ENCODE measurements around the gene OR5K1. TPM values are rescaled to one million over a fixed set of nuclear protein-coding genes. Genes with fewer than 3 reads are reported as not detected.

OR5K1 gene
- total RNA-seq, result not detected

DNA sequence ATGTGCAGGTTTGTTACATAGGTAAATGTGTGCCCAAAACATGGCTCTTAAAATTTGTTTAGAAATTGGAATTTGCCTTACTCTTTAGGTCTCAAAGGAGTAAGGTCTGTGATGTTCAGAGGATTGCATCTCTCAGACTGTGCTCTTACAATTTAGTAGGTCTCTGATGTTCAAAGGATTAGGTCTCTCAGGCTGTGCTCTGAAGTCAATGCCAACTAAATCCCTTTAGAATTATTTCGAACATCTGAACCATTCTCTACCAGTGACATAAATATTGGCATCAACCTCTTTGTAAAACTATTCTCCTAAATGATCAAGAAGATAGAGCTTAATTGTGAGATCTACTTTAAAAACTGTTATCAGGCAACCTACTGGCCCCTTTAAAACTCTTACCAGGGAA is at the start of gene OR5K1:
OR5K1 (plus strand) TSS at position 301 of the 400 bp plus-strand sequence. CDS start 6,376 bp downstream, outside the sequence.

DNA sequence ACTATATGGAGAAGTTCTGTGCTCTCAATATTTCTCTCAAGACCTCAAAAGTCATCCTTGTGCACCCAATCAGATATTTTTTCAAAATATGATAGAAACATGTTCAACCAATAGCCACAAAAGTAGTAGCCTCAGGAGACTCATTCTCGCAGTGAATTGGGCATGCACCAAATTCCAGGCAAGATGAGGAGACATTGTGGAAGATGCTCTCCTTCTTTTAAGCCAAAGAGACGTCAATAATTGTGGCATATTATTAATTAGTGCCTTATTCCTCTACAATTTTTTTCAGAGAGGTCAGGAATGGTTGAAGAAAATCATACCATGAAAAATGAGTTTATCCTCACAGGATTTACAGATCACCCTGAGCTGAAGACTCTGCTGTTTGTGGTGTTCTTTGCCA is 34.4 kb downstream of the OR5K1 start, which contains the start of gene OR5K2:
OR5K2 (plus strand) TSS at position 301 of the 400 bp plus-strand sequence; CDS start at position 301, 0 bp downstream.

Other genes starting within 250 kb of the OR5K1 start
- gene OR5H6, start 199.0 kb upstream of the OR5K1 start, total RNA-seq, result not detected
- not detected for gene OR5H2, start 180.7 kb upstream of the OR5K1 start, total RNA-seq
- not detected for gene OR5K4, start 109.3 kb upstream of the OR5K1 start, total RNA-seq
- gene OR5K3, start 72.5 kb upstream of the OR5K1 start, total RNA-seq, result not detected
- not detected for gene OR5K2, start 34.5 kb downstream of the OR5K1 start, total RNA-seq
- gene CLDND1, start 59.7 kb downstream of the OR5K1 start, total RNA-seq, result 80.9 TPM
- not detected for gene GPR15, start 68.8 kb downstream of the OR5K1 start, total RNA-seq
- gene CPOX, start 130.4 kb downstream of the OR5K1 start, total RNA-seq, result 21.0 TPM

All from metanephros (tissue), 1 donor.